Hepatocyte (in vitro differentiated cells): ENCODE results near the gene ST6GAL1. TPM values are rescaled to one million over a fixed set of nuclear protein-coding genes. Genes with fewer than 3 reads are reported as not detected.

Source experiments
- DNase-seq: peaks from one replicate; pipeline ENCODE4 v3.0.0-alpha.2; 2016; ENCODE audit warnings: low spot score
- H2AFZ ChIP-seq: fragments of 200-600 bp; sonication (generic); 2 replicates; pipeline ENCODE4 v1.6.0; 2016; ENCODE audit warnings: antibody characterized with exemption, mild to moderate bottlenecking
- H3K27ac ChIP-seq: fragments of 200-600 bp; sonication (generic); 2 replicates; pipeline ENCODE4 v1.5.1; 2016; ENCODE audit warnings: mild to moderate bottlenecking
- H3K27me3 ChIP-seq: fragments of 200-600 bp; sonication (generic); 2 replicates; pipeline ENCODE4 v1.6.1; 2016
- H3K36me3 ChIP-seq: fragments of 200-600 bp; sonication (generic); replicated peaks from 2 replicates; pipeline ENCODE4 v1.5.1; 2016; ENCODE audit warnings: low read depth; ENCODE audit not compliant: insufficient read depth
- H3K4me1 ChIP-seq: fragments of 200-600 bp; sonication (generic); 2 replicates; pipeline ENCODE4 v1.5.1; 2016; ENCODE audit warnings: mild to moderate bottlenecking, moderate library complexity; ENCODE audit not compliant: insufficient read depth
- H3K4me2 ChIP-seq: fragments of 200-600 bp; sonication (generic); 2 replicates; pipeline ENCODE4 v1.6.0; 2016
- H3K4me3 ChIP-seq: fragments of 200-600 bp; sonication (generic); 2 replicates; pipeline ENCODE4 v1.5.1; 2016; ENCODE audit warnings: mild to moderate bottlenecking
- H3K79me2 ChIP-seq: fragments of 200-600 bp; sonication (generic); 2 replicates; pipeline ENCODE4 v1.6.0; 2017; ENCODE audit warnings: mild to moderate bottlenecking
- H3K9me2 ChIP-seq: fragments of 200-600 bp; sonication (generic); replicated peaks from 2 replicates; pipeline ENCODE4 v1.6.0; 2017; ENCODE audit warnings: mild to moderate bottlenecking; ENCODE audit not compliant: insufficient read depth
- H3K9me3 ChIP-seq: fragments of 200-600 bp; sonication (generic); 2 replicates; pipeline ENCODE4 v1.5.1; 2016; ENCODE audit warnings: low read depth, mild to moderate bottlenecking
- H4K20me1 ChIP-seq: fragments of 200-600 bp; sonication (generic); 2 replicates; pipeline ENCODE4 v1.6.0; 2016; ENCODE audit warnings: mild to moderate bottlenecking; ENCODE audit not compliant: insufficient read depth, poor library complexity, severe bottlenecking
- CTCF ChIP-seq: fragments of 200-600 bp; sonication (generic); IDR thresholded peaks from 2 replicates; pipeline ENCODE4 v1.5.1; 2016; ENCODE audit warnings: antibody characterized with exemption, mild to moderate bottlenecking; ENCODE audit not compliant: poor library complexity
- EZH2 ChIP-seq: fragments of 200-600 bp; sonication (generic); IDR thresholded peaks from 2 replicates; pipeline ENCODE4 v1.6.1; 2016; ENCODE audit warnings: antibody characterized with exemption, mild to moderate bottlenecking, borderline replicate concordance
- EZH2phosphoT487 ChIP-seq: fragments of 200-600 bp; sonication (generic); IDR thresholded peaks from one replicate; pipeline ENCODE4 v1.6.1; 2018; ENCODE audit warnings: antibody characterized with exemption, mild to moderate bottlenecking, low read depth, moderate library complexity; ENCODE audit not compliant: unreplicated experiment, severe bottlenecking
- WGBS: methylation state at CpG from one replicate; pipeline ENCODE4 v1.1.6; 2016; ENCODE audit warnings: low lambda C conversion rate; ENCODE audit errors: missing lambda C conversion rate; 5-methylcytosine and 5-hydroxymethylcytosine counted together
- polyA plus RNA-seq: library from polyadenylated mRNA; unstranded; fragments of >200 nt; fragmentation: Nextera tagmentation; extraction: Ambion mirVana; gene quantifications from 2 replicates; pipeline ENCODE4 v1.2.1, GENCODE V29; 2016
- total RNA-seq: library from RNA; depleted of rRNA; stranded (reverse); fragments of >200 nt; gene quantifications from 2 replicates; pipeline ENCODE4 v1.2.3, GENCODE V29; 2014

ST6GAL1 gene
- total and polyA plus RNA-seq, 2 experiments from 2014 or later = 57.5 to 109 TPM

GRCh38 chr3:187026317-187026670 lies 96.0 kb downstream of the ST6GAL1 start:
- TF ChIP-seq EZH2 = no peak
- TF ChIP-seq EZH2phosphoT487 = no peak
- no peak for TF ChIP-seq CTCF
- Histone ChIP-seq H4K20me1 (no peaks in the 10 kb centered on the region), H3K36me3 (no peaks in the 10 kb centered on the region), H3K4me3 (no peak overlapping the region), H3K4me1 (peaks cover 5% of the 10 kb centered on the region), H2AFZ (no peak overlapping the region), H3K27me3 (no peaks in the 10 kb centered on the region), H3K79me2 (peaks cover 3% of the 10 kb centered on the region), H3K27ac (peak overlapping the region; percentile 59), H3K9me2 (no peaks in the 10 kb centered on the region), H3K9me3 (no peaks in the 10 kb centered on the region), H3K4me2 (no peak overlapping the region)
- no peak for DNase-seq
- WGBS = 71% methylated on average over 2 of the region's 2 CpGs

- DNase-seq = no peak
- Histone ChIP-seq H3K9me3 (no peaks in the 10 kb centered on the region), H2AFZ (no peak overlapping the region), H3K79me2 (peaks cover 3% of the 10 kb centered on the region), H3K4me2 (no peak overlapping the region), H3K36me3 (no peaks in the 10 kb centered on the region), H3K27me3 (no peaks in the 10 kb centered on the region), H3K4me3 (no peak overlapping the region), H4K20me1 (no peaks in the 10 kb centered on the region), H3K9me2 (no peaks in the 10 kb centered on the region), H3K27ac (no peak overlapping the region), H3K4me1 (no peaks in the 10 kb centered on the region)
- 69% methylated on average over 8 of the region's 8 CpGs for WGBS
- TF ChIP-seq EZH2phosphoT487 (no peak), EZH2 (no peak), CTCF (no peak)
Measured at GRCh38 chr3:187027531-187028278, 97.4 kb downstream of the ST6GAL1 start.

GRCh38 chr3:187031934-187032333 lies 101.6 kb downstream of the ST6GAL1 start:
- Histone ChIP-seq H3K4me2 (no peak overlapping the region), H3K36me3 (no peaks in the 10 kb centered on the region), H2AFZ (no peak overlapping the region), H4K20me1 (no peaks in the 10 kb centered on the region), H3K4me1 (no peaks in the 10 kb centered on the region), H3K27me3 (no peaks in the 10 kb centered on the region), H3K79me2 (no peaks in the 10 kb centered on the region), H3K4me3 (no peak overlapping the region), H3K9me2 (no peaks in the 10 kb centered on the region), H3K9me3 (peaks cover 3% of the 10 kb centered on the region), H3K27ac (no peak overlapping the region)
- TF ChIP-seq CTCF = no peak
- no peak for TF ChIP-seq EZH2
- no peak for TF ChIP-seq EZH2phosphoT487
- DNase-seq = no peak

- H3K36me3 ChIP-seq = no peaks in the 10 kb centered on the region
- no peak for DNase-seq
- no peaks in the 10 kb centered on the region for H4K20me1 ChIP-seq
- no peaks in the 10 kb centered on the region for H3K27me3 ChIP-seq
- no peak for TF ChIP-seq EZH2phosphoT487
- no peak for TF ChIP-seq EZH2
- TF ChIP-seq CTCF = no peak
- no peak overlapping the region for H3K27ac ChIP-seq
- H3K9me3 ChIP-seq = peaks cover 3% of the 10 kb centered on the region
- H3K9me2 ChIP-seq = no peaks in the 10 kb centered on the region
- no peak overlapping the region for H2AFZ ChIP-seq
- H3K79me2 ChIP-seq = no peaks in the 10 kb centered on the region
- H3K4me1 ChIP-seq = peaks cover 7% of the 10 kb centered on the region
- no peak overlapping the region for H3K4me3 ChIP-seq
- 95% methylated on average over 1 of the region's 1 CpG for WGBS
- H3K4me2 ChIP-seq = no peak overlapping the region
Measured at GRCh38 chr3:187036394-187036793, 106.1 kb downstream of the ST6GAL1 start.
